Amniotic epithelial cell (primary cell): ENCODE results near the gene TP53BP2.

Source experiments
- DNase-seq: peaks from one replicate; pipeline ENCODE4 v3.0.0-alpha.2; 2010; ENCODE audit warnings: low read depth

Gene TP53BP2

DNA sequence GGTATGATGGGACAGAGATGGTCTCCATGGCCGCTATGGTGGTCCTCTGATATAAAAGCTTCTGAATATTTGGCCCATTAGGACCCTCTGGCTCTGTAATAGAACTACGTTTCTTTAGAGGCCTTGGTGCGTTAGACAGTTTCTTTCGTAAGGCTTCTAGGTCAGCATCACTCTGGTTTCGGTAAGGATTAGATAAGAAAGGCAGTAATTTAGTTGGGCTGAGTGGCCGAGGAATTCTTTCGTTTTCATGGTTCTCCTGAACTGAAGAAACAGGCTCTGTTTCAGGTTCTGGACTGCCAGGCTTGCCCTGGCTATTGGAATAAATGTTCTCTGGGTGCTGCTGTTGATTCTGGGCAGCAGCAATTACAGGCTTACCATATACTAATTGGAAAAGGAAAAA, 49.5 kb downstream of the TP53BP2 start:
- peak; percentile 59 for DNase-seq

DNA sequence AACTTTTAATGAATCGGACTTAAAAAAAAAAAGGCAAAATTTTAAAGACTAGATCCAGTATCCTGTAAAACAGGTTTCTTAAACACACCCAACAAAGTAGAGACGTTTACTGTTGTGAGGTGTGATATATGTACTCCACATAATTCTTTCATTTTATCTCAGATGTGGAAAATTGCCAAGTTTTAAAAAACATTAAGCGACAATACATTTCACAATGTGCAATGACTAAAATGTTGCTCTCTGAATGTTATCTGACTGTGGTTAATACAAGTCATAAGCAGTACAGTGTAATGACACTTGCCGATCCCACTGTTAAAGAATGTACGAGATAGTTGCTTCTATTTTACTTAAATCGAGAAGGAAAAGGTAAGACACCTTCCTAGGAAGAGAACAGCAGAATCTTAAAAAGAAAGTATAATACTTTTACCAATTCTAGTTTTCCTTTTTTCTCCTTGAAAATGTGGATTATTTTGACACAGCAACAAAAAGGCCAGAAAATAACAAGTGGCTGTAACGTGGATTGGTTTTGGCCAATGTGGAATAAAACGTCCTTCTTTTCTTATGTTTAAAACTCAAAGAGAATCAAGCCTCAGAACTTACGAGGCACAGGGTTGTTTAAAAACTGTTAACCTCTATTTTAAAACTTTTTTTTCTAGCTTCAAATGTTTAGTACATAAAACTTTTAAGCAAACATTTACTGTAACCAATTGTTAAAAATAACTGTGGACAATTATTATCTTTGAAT, 51.4 kb downstream of the TP53BP2 start:
- peak; percentile 77 for DNase-seq

DNA sequence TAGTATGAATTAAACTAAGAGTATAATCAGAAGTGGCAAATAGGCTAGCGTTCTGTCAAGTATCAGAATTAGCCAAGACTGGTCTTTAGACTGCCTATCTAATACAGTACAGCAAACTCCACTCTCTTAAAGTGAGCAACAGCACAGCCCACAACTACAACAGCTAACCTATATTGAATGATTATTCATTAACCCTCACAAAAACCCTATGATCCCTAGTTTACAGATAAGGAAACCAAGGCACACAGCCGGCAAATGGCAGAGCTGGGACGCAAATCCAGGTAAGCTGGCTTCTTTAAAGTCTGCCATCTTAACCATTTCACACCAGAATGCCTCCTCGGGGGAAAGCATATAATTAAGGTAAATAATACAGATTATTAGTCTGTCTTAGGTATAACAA, 52.0 kb downstream of the TP53BP2 start:
- no peak for DNase-seq

DNA sequence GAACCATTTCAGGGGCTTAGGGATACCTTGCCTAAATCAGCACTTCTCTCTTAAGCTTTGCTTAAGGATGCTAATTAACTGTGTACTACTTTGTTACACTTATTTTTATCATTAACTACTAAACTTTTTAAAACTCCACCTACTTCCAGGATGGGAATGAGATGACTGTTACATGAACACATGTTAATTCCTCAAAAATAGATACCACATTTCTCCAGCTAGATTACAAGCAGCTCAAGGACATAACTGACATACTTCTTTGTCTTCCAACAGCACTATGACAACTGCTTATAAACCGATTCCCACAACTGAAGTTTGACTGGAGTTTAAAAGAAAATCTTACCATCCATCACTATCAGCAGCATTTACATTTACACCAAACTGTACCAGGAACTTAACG, 53.7 kb downstream of the TP53BP2 start:
- peak; percentile 30 for DNase-seq

DNA sequence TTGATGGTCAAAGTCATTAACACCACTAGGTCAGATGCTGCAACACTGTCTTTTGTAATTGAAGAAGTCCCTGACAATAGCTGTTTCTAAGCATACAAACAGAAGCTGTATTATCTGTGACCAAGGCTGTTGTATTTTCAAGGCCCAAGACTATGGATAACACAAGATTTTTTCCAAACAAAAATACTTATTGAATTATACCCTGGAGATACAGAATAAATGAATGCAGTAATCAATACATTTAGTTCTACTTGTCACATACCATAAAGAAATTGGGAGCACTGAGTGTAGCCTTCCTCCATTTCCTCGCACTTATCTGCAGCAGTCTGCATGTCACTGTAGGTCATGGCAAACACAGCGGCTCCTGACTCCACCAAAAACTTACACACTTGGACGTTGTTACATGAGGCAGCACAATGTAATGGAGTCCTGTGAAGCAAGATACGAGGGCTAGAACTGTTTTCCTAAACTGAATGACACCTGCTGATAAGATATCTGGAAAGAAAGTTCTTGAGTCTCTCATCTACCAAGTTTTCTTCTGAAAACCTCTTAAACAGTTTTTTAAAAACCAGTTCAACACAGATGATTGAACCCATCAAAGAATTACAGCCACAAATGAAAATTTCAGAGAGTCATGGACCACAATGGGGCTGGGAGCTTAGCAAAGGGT, 56.9 kb downstream of the TP53BP2 start:
- no peak for DNase-seq

DNA sequence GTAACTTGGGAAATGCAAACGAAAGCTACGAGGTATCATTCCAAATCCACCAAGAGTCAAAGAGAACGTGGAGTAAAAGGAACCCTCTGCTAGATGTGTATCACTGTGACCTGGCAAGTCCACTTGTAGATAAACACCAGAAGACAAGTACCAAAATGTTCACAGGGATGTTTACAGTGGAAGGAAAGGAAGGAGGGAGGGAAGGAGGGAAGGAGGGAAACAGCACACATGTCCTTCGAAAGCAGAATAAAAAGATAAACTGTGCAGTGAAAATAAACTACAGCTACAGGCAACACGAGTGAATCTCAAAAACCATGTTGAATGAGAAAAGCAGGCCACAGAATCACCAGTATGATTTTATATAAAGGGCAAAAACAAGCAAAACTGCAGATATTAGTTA, 59.9 kb downstream of the TP53BP2 start:
- no peak for DNase-seq

DNA sequence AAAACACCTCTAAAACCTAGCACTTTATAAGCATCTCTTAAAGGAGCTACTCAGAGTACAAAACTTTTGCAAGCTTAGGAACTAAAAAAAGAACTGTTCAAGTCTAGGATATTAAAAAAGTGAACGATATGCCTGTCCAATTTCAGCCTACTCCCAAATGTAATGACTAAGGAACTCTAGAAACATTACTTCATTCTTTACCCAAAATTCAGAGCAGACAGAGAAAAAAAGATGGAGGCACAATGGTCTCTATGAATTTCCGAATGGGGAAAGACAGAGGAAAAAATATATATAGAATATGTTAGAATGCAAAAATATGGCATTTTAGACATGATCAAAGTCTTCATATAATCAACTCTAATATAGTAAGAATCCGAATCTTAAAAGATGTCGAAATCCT, 61.2 kb downstream of the TP53BP2 start:
- no peak for DNase-seq

DNA sequence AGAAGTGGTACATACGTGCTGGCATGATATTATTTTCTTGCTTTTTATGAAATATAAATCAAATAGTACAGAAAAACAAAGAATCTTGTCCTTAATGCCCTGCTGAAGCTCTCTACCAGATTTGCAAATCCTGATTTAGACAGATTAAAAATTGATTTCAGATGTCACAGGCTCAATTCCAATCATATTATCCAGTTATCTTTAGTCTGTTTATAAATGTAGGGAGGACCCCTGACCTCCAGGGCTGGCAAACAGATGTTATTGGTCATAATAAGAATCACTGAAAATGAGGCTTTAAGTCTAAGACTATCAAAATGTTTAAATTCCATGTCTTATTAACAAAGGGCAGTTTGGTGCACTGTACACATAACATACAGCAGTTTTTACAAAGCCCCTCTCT, 62.1 kb downstream of the TP53BP2 start:
- no peak for DNase-seq

DNA sequence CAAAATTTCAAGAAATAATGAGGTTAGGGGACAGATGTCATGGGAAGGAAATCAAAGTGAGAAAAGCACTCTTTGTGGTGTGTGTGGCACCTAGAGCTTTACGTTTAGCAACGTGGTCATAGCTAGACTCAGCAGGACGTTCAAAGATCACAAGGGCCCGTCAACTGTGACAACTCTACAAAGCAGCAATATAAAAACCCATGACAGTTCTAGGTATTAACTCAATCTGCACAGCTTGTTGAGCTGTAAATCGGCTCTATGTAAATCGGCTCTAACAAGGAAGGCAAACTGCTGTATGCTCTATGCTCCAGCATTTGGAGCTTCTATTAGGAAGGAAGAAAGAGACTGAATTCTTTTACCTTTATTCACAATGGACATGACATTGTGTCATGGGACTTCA, 64.8 kb downstream of the TP53BP2 start:
- no peak for DNase-seq

DNA sequence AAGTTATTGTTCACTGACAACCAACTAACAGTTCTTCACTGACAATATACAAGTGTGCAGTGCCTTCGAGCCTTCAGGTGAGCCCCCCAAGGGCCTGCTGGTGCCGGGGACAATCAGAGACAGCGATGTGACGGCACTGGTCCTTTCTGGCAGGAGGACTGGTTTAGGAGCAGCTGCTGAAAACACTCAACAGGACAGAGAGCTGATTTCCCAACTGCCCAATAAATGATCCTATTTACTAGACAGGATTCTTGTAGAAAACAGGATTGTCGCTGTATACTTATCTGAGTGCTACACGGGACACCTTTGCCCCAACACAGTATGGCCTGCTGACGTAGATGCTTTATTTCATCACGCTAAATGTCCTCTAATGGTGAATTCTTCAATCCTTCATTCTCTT, 65.4 kb downstream of the TP53BP2 start:
- no peak for DNase-seq

DNA sequence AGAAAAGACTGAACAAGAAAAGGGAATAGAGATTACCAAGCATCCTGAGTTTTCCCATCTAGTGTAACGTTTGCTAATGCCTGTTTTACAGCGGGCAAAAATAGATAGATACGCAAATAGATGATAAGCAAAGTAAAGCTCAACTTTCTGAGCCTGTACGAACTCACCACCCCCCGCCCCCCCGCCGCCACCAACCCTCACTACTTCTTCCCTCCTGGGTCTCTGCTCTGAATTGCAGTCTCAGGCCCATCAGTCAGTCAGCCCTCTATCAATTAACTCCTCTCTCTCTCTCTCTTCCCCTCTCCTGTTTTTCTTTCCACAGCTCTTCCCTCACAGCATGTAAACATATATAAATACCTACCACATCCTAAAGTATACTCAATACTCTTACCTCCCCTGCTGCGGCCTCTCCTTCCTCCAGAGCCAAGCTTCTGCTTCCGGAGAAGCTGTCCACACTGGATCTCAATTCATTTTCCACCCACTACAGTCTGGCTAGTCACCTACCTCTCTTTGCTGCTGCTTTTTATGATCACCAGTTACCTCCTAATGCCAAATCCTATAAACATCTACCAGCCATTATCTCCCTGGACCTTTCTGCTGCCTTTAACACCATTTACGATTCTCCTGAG, 68.8 kb downstream of the TP53BP2 start:
- DNase-seq, result no peak

DNA sequence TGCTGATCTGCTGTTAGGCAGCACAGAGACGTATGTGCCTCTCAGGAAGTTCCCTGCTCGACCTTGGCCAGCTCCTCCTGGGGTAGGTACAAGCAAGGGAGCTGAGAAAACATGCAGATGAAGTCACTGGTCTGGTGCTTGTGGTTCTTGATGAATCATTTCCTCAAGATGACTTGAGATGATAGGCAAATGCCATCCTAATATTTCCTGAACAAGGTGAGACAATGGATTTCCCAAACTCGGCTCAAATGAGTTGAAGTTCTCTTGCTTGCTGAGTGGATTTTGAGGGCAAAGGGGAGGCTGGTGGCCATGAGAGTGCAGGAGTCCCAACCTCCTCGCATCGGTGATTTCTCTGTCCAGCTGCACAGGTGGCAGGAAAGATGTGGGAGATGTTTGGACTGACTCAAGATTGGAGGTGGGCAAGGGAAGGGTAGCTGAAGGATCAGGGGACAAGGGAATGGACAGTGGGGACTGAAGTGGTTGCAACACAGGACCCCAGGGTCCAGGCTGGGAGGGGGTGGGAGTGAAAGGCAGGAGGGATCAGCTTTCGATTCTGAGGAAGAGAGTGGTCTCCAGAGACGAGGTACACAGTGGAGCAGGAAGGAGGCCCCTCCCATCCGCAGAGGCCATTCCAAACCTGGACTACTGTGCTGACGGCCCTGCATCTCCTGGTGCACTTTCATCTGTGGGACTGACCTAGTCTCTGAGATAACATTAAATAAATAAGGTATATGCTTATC, 69.5 kb downstream of the TP53BP2 start:
- peak; percentile 95 for DNase-seq

DNA sequence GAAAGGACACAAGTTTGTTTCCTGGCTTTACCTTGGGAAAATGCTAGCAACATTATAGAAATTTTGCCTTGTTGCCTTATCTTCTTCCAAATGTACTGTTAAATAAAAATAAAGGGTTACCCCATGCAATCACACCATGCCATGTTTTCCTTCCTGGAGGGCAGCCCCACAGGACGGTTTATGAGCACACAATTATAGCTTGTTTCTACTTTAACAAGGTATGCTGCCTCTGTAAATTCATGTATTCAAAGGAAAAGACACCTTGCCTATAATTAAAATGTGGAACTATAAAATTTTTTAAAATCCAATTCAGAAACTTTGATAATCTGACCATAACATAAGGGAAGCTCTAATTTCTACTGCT, 70.1 kb downstream of the TP53BP2 start:
- no peak for DNase-seq

DNA sequence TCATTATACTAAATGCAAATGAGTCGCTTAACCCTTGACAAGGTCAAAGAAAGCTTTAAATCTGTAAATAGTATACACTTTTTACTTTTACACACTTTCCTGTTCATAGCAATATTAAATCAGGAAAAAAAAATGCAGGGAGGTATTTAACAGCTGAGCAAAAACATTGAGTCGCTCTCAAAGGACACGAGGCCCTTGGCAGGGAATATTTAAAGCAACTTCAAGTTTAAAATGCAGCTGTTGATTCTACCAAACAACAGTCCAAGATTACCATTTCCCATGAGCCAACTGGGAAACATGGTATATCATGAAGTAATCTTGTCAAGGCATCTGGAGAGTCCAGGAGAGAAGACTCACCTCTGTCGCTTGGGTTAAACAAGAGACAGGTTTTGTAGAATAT, 70.7 kb downstream of the TP53BP2 start:
- peak; percentile 51 for DNase-seq

DNA sequence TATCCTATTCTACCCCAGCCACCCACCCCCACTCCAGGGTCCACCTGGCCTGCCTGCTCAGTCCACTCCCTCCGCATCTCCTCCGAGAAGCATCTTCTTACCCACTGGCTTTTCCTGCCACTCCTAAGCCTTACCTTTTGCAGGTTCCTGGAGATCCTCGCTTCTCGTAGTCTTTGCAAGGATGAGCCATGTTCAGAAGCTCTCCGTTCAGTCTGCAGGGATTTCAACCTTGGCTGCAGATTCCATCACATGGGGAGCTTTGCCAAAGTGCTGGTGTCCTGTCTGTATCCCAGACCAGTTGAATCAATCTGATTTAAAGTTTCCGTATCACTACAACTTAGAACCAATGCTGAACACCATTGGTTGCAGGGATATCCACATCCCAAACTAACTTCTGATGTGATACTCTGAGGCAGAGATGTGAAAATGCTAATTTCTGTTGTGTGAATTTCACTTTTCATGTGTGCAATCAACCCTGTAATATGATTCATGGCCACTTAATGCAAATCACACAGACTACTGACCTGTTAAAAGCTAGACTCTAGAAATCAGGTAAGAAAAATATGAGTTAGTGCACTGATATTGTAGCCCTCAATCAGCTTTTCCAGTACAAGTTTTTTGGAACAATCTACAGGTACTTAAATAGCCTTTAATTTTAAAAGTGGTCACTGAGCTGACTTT, 71.5 kb downstream of the TP53BP2 start:
- DNase-seq, result no peak

DNA sequence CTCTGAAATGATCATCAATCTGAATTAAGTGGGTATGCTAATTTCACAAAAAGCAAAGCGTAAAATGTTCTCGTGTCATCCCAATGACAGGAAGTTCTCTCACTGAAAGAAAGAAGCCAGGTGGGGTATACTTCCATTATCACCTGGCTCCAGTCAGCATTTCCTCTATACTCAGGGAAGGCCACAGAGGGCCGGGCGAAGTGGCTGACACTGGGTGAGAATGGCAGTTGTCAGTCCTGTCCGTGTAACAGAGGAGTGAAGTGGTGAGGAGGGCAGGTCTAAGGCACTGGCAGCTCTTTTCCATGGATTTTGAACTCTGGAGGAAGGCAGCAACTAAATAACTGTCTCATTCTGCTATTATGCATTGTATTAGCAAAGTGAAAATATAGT, 73.0 kb downstream of the TP53BP2 start:
- no peak for DNase-seq

DNA sequence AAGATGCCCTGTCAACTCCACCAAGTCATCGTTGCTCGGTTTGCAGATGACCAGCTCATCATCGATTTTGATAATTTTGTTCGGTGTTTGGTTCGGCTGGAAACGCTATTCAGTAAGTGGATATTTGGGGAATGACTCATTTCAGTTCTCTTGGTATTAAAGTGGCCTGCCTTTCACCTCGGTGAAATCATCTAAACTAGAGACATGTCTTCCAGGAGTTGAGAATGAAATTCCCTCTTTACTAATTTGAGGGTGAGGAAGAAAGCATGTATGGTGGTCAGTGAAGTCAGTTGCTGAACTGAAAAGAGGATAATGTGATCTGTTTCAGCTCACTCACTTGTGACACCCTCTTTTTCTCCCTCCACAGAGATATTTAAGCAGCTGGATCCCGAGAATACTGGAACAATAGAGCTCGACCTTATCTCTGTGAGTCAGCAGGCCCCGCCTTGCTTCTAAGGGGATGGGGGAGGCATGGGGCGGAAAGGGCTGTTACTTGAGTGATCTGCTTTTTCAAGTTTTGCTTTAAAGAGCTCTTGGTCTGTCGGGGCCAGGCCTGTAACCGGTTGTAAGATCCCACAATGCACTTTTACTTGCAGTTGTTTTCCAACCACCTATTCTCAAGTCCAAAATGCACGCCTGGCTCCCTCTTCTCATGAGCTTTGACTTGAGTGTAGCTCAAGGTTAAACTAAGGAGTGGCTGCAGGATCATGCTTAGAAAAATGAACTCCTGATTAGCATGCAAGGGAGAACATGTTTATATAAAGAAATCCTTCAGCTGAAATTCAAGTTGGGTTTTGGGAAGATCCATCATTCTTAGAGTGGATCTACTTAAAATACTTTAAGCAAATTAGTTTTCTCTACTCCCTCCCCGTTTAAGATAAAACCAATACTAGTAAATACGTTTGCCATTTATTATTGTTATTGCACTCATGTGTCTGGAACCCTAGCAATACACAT, 73.7 kb downstream of the TP53BP2 start:
- DNase-seq, result peak; percentile 88

DNA sequence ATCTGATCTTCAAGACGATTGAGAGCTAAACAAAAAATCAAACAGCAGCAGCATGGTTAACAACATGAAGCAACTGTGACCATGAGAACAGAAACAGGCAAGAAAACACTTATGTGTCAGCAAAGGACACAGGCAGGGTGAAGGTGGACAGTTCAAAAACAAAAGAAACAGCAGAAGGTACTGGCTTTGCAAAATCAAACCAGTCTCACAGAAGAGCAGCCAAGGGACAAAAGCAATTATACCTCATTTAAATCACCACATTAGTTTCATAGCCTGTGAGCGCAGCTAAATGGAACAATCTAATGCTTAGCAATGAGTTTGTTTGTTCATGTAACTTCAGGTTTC, 74.3 kb downstream of the TP53BP2 start:
- DNase-seq, result peak; percentile 52

DNA sequence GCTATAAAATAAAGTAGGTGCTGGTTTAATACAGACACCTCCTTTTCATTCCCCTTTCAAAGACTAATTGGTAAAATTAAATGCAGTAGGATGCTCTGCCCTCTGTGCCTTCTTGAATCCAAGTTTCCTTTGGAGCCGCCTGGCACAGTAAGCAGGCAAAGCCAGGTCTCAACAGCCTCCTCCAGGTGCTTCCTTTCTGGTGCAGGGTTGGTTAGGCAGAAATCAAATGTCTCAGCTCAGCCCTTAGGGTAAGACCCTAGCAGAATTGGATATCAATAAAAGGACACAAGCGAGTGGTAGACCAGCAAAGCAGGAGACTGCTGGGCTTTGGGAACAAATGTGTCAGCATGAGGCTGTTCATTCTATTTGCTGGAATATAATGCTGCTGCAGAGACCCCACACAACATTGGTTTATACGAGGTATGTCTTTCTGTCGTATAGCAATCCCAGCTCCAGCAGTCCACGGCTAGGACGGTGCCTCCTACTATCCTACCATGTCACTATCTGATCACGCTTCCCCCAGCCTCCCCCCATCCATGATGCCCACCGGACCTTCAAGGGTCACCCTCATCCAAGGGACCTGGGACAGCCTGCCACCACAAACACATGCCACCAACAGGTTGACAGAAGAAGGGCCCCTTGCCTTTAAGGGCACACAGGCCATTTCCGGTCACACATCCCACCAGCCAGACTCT, 75.0 kb downstream of the TP53BP2 start:
- DNase-seq, result no peak

DNA sequence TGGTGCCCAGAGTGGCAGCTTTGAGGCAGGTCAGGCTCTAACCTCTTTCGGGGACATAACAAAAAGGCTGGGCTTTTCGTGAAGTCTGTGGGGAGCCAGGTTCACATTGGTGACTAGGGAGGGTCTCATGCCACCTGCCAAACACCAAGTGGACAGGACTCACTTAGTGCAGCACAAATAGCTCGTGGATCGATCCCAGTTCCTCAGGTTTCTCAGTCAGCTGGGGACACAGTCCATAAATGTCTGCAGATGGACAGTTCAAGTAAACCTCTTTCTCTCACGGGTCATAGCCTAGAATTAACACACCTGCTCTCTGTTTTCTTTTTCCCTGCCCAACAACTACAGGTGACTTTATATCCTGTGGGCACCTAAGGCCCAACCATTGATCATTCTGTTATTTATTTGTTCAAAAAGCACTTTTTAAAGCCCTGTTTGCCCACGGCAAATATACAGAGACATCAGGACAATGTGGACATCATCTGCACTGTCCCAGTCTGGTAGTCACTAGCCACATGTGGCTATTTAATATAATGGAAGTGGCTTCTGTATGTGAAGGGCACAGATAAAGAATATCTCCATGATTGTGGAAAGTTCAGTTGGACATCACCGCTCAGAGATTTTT, 79.9 kb downstream of the TP53BP2 start:
- no peak for DNase-seq
